Measurements from ENCODE around the gene ATP8B2.

DNA sequence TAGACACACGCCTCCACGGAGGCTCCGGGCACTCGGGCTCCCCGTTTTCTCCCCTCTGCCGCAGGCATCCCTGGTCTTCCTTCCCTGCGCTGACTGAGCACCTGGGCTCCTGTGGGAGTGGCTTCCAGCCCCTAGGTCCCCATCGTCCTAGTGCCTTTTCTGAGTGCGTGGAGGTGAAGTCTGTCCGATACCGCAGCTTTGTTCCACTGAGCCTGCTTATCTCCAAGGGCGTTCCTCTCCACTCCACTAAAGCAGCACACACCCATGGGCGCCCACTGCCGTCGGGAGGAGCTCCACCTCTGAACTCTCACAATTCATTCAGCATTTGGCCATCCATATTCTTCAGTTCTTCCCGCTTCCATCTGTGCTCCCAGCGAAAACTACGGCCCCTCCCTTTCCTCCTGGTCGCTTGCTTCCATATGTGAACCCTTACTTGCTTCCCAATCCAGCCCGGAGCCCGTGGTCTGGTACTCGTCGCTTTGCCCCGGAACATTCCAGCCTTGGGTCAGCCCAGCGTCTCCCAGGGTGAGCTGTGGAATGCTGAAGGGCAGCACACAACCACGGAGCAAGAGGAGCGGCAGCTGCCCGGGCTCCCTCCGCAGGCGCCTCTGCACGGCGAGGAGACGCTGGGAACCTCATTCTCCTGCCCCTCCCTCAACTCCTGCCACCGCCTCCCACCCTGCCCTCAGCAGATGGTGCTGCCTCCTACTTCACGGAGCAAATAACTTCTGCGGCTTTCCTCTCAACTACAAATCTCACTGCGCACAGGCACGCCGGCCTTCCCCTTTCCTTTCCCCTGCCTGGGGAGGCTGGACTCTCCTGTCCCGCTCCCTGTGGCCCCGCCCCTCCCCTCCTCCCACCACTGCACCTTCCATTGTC is 27.5 kb downstream of the ATP8B2 start:
- TF ChIP-seq KAT7 (CRISPR knock-in tag; IDR thresholded peaks at IDR 0.05; ENCODE audit: borderline replicate concordance) (no peak), NR3C1 (CRISPR knock-in tag; conservative IDR thresholded peaks at IDR 0.05; ENCODE audit: low read depth) (no peak), ELF4 (CRISPR knock-in tag; IDR thresholded peaks at IDR 0.05; ENCODE audit: low read depth) (no peak), FOXK1 (CRISPR knock-in tag; IDR thresholded peaks at IDR 0.05) (no peak), RORB (CRISPR knock-in tag; IDR thresholded peaks at IDR 0.05) (no peak), IRF2 (CRISPR knock-in tag; IDR thresholded peaks at IDR 0.05; ENCODE audit: borderline replicate concordance, low read depth) (no peak)
- TF ChIP-seq, protein P1, sequence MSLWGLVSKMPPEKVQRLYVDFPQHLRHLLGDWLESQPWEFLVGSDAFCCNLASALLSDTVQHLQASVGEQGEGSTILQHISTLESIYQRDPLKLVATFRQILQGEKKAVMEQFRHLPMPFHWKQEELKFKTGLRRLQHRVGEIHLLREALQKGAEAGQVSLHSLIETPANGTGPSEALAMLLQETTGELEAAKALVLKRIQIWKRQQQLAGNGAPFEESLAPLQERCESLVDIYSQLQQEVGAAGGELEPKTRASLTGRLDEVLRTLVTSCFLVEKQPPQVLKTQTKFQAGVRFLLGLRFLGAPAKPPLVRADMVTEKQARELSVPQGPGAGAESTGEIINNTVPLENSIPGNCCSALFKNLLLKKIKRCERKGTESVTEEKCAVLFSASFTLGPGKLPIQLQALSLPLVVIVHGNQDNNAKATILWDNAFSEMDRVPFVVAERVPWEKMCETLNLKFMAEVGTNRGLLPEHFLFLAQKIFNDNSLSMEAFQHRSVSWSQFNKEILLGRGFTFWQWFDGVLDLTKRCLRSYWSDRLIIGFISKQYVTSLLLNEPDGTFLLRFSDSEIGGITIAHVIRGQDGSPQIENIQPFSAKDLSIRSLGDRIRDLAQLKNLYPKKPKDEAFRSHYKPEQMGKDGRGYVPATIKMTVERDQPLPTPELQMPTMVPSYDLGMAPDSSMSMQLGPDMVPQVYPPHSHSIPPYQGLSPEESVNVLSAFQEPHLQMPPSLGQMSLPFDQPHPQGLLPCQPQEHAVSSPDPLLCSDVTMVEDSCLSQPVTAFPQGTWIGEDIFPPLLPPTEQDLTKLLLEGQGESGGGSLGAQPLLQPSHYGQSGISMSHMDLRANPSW (CRISPR knock-in tag; conservative IDR thresholded peaks at IDR 0.05; ENCODE audit: low read depth): no peak
- TF ChIP-seq, protein P2, sequence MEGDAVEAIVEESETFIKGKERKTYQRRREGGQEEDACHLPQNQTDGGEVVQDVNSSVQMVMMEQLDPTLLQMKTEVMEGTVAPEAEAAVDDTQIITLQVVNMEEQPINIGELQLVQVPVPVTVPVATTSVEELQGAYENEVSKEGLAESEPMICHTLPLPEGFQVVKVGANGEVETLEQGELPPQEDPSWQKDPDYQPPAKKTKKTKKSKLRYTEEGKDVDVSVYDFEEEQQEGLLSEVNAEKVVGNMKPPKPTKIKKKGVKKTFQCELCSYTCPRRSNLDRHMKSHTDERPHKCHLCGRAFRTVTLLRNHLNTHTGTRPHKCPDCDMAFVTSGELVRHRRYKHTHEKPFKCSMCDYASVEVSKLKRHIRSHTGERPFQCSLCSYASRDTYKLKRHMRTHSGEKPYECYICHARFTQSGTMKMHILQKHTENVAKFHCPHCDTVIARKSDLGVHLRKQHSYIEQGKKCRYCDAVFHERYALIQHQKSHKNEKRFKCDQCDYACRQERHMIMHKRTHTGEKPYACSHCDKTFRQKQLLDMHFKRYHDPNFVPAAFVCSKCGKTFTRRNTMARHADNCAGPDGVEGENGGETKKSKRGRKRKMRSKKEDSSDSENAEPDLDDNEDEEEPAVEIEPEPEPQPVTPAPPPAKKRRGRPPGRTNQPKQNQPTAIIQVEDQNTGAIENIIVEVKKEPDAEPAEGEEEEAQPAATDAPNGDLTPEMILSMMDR (IDR thresholded peaks at IDR 0.05): no peak
- TF ChIP-seq, protein P3, sequence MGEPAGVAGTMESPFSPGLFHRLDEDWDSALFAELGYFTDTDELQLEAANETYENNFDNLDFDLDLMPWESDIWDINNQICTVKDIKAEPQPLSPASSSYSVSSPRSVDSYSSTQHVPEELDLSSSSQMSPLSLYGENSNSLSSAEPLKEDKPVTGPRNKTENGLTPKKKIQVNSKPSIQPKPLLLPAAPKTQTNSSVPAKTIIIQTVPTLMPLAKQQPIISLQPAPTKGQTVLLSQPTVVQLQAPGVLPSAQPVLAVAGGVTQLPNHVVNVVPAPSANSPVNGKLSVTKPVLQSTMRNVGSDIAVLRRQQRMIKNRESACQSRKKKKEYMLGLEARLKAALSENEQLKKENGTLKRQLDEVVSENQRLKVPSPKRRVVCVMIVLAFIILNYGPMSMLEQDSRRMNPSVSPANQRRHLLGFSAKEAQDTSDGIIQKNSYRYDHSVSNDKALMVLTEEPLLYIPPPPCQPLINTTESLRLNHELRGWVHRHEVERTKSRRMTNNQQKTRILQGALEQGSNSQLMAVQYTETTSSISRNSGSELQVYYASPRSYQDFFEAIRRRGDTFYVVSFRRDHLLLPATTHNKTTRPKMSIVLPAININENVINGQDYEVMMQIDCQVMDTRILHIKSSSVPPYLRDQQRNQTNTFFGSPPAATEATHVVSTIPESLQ (CRISPR knock-in tag; IDR thresholded peaks at IDR 0.05): no peak
- TF ChIP-seq, protein P4, sequence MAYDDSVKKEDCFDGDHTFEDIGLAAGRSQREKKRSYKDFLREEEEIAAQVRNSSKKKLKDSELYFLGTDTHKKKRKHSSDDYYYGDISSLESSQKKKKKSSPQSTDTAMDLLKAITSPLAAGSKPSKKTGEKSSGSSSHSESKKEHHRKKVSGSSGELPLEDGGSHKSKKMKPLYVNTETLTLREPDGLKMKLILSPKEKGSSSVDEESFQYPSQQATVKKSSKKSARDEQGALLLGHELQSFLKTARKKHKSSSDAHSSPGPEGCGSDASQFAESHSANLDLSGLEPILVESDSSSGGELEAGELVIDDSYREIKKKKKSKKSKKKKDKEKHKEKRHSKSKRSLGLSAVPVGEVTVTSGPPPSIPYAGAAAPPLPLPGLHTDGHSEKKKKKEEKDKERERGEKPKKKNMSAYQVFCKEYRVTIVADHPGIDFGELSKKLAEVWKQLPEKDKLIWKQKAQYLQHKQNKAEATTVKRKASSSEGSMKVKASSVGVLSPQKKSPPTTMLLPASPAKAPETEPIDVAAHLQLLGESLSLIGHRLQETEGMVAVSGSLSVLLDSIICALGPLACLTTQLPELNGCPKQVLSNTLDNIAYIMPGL (CRISPR knock-in tag; IDR thresholded peaks at IDR 0.05): no peak
- TF ChIP-seq, protein P5, sequence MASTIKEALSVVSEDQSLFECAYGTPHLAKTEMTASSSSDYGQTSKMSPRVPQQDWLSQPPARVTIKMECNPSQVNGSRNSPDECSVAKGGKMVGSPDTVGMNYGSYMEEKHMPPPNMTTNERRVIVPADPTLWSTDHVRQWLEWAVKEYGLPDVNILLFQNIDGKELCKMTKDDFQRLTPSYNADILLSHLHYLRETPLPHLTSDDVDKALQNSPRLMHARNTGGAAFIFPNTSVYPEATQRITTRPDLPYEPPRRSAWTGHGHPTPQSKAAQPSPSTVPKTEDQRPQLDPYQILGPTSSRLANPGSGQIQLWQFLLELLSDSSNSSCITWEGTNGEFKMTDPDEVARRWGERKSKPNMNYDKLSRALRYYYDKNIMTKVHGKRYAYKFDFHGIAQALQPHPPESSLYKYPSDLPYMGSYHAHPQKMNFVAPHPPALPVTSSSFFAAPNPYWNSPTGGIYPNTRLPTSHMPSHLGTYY (CRISPR knock-in tag; IDR thresholded peaks at IDR 0.05): no peak
- TF ChIP-seq, protein P6, sequence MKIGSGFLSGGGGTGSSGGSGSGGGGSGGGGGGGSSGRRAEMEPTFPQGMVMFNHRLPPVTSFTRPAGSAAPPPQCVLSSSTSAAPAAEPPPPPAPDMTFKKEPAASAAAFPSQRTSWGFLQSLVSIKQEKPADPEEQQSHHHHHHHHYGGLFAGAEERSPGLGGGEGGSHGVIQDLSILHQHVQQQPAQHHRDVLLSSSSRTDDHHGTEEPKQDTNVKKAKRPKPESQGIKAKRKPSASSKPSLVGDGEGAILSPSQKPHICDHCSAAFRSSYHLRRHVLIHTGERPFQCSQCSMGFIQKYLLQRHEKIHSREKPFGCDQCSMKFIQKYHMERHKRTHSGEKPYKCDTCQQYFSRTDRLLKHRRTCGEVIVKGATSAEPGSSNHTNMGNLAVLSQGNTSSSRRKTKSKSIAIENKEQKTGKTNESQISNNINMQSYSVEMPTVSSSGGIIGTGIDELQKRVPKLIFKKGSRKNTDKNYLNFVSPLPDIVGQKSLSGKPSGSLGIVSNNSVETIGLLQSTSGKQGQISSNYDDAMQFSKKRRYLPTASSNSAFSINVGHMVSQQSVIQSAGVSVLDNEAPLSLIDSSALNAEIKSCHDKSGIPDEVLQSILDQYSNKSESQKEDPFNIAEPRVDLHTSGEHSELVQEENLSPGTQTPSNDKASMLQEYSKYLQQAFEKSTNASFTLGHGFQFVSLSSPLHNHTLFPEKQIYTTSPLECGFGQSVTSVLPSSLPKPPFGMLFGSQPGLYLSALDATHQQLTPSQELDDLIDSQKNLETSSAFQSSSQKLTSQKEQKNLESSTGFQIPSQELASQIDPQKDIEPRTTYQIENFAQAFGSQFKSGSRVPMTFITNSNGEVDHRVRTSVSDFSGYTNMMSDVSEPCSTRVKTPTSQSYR (CRISPR knock-in tag; IDR thresholded peaks at IDR 0.05): no peak
- TF ChIP-seq, protein P7, sequence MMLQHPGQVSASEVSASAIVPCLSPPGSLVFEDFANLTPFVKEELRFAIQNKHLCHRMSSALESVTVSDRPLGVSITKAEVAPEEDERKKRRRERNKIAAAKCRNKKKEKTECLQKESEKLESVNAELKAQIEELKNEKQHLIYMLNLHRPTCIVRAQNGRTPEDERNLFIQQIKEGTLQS (CRISPR knock-in tag; conservative IDR thresholded peaks at IDR 0.05): no peak
- TF ChIP-seq, protein P8, sequence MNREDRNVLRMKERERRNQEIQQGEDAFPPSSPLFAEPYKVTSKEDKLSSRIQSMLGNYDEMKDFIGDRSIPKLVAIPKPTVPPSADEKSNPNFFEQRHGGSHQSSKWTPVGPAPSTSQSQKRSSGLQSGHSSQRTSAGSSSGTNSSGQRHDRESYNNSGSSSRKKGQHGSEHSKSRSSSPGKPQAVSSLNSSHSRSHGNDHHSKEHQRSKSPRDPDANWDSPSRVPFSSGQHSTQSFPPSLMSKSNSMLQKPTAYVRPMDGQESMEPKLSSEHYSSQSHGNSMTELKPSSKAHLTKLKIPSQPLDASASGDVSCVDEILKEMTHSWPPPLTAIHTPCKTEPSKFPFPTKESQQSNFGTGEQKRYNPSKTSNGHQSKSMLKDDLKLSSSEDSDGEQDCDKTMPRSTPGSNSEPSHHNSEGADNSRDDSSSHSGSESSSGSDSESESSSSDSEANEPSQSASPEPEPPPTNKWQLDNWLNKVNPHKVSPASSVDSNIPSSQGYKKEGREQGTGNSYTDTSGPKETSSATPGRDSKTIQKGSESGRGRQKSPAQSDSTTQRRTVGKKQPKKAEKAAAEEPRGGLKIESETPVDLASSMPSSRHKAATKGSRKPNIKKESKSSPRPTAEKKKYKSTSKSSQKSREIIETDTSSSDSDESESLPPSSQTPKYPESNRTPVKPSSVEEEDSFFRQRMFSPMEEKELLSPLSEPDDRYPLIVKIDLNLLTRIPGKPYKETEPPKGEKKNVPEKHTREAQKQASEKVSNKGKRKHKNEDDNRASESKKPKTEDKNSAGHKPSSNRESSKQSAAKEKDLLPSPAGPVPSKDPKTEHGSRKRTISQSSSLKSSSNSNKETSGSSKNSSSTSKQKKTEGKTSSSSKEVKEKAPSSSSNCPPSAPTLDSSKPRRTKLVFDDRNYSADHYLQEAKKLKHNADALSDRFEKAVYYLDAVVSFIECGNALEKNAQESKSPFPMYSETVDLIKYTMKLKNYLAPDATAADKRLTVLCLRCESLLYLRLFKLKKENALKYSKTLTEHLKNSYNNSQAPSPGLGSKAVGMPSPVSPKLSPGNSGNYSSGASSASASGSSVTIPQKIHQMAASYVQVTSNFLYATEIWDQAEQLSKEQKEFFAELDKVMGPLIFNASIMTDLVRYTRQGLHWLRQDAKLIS (CRISPR knock-in tag; IDR thresholded peaks at IDR 0.05; ENCODE audit: borderline replicate concordance): no peak

All from WTC11 (cell line).